ENCODE data around the gene OR9G4. TPM values are rescaled to one million over a fixed set of nuclear protein-coding genes. Genes with fewer than 3 reads are reported as not detected.

The OR9G4 gene
- total RNA-seq, 1 donor from 2014 or later, result not detected

DNA sequence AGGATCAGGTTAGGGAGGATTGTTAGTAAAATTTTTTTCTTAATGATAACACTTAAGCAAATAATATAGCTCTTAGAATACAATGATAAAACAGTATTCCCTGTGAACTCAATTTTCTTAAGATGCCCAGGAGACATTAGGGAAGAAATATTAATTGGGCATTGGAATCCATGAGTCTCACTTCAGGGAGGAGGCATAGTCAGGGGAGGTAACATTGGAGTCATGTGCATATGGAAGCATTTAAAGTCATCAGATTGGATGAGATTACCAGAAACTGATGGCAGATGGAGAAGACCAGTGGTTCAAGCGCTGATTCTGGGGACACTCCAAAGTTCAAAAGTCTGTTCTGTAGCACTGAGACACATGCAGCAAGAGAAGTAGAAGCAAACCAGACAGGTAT is 49.7 kb downstream of the OR9G4 start, which contains the start of gene OR9G1:
Gene OR9G1 (plus strand): TSS at position 301 of the 400 bp plus-strand sequence. CDS start 1,293 bp downstream, outside the sequence.
- TF ChIP-seq, protein P1, sequence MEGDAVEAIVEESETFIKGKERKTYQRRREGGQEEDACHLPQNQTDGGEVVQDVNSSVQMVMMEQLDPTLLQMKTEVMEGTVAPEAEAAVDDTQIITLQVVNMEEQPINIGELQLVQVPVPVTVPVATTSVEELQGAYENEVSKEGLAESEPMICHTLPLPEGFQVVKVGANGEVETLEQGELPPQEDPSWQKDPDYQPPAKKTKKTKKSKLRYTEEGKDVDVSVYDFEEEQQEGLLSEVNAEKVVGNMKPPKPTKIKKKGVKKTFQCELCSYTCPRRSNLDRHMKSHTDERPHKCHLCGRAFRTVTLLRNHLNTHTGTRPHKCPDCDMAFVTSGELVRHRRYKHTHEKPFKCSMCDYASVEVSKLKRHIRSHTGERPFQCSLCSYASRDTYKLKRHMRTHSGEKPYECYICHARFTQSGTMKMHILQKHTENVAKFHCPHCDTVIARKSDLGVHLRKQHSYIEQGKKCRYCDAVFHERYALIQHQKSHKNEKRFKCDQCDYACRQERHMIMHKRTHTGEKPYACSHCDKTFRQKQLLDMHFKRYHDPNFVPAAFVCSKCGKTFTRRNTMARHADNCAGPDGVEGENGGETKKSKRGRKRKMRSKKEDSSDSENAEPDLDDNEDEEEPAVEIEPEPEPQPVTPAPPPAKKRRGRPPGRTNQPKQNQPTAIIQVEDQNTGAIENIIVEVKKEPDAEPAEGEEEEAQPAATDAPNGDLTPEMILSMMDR (IDR thresholded peaks at IDR 0.05), result no peak
- Histone ChIP-seq H3K9me3 (no peaks in the 10 kb centered on the region), H3K27me3 (ENCODE audit: low read depth) (no peaks in the 10 kb centered on the region), H3K27ac (no peak within 1 kb of the TSS), H3K4me1 (no peaks in the 10 kb centered on the region), H3K4me3 (no peak within 1 kb of the TSS), H3K36me3 (no peaks in the 10 kb centered on the region)
- ATAC-seq (no peak), DNase-seq (no peak)
- intact Hi-C loops (cut with DNase I), result no loop called here

DNA sequence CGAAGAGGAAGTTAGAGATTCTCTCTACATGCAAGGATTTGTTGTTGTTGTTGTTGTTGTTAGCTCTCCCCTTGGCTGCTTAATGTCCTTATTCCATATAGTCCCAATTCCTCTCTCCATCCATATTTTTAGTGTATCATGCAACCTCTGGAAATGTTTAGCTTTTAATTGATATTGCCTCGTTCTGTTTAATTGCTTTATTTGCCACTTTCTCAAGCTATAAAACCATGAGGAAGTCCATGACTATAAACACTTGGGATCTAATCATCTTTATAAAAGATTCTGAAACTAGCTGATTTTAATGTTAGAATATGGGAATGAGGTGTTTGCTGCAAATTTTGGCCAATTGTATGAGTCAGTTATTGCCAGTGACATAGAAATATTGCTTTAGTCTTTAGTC is 55.1 kb downstream of the OR9G4 start:
- TF ChIP-seq, protein P1 (IDR thresholded peaks at IDR 0.05), result no peak
- Histone ChIP-seq H3K4me1 (no peaks in the 10 kb centered on the region), H3K36me3 (no peaks in the 10 kb centered on the region), H3K9me3 (no peaks in the 10 kb centered on the region), H3K27ac (no peak overlapping the region), H3K27me3 (ENCODE audit: low read depth) (no peaks in the 10 kb centered on the region), H3K4me3 (no peak overlapping the region)
- intact Hi-C loops (cut with DNase I), result no loop called here
- ATAC-seq (no peak), DNase-seq (no peak)

Small RNAs within 50 kb of the gene (microRNA-seq; reads per million reads assigned to microRNA genes)
- not detected for gene MIR6128 (ENCODE audit: borderline number of aligned reads)

Other genes starting within 250 kb of the OR9G4 start
- not detected for gene OR5M11, start 205.4 kb downstream of the OR9G4 start, total RNA-seq
- gene OR5M10, start 171.0 kb downstream of the OR9G4 start, total RNA-seq, result not detected
- not detected for gene OR5M1, start 133.8 kb downstream of the OR9G4 start, total RNA-seq
- not detected for gene OR5AP2, start 106.3 kb downstream of the OR9G4 start, total RNA-seq
- not detected for gene OR5AR1, start 85.0 kb downstream of the OR9G4 start, total RNA-seq
- not detected for gene OR9G1, start 49.6 kb downstream of the OR9G4 start, total RNA-seq
- not detected for gene OR5AK2, start 240.2 kb upstream of the OR9G4 start, total RNA-seq